Measurements from ENCODE around the gene HPS3.
A peak's percentile ranks its signal among the peaks of the same experiment; 100 is the strongest.
"Not testable (repeated sequence)": the region's sequence is repeated elsewhere in the genome, so short reads cannot be mapped to it uniquely, and the experiment has no call there.

The HPS3 gene
- 17.8 to 42.0 reads per million in 2 donors for total RNA-seq

- DNase-seq, result peak; percentile 67 to 90 (median 75)
Observed at GRCh38 chr3:149129326-149130205, at the start of gene HPS3. TSS of gene HPS3 (plus strand) at chr3:149129638. CDS start at chr3:149129724, 86 bp downstream.

- no peak for DNase-seq
Observed at GRCh38 chr3:149080011-149080698, 49.3 kb upstream of the HPS3 start.

- no peak for DNase-seq
Observed at GRCh38 chr3:149080699-149081091, 48.7 kb upstream of the HPS3 start.

- no peak for DNase-seq
Observed at GRCh38 chr3:149081772-149082171, 47.7 kb upstream of the HPS3 start.

- peak in 1 of 5 experiments; percentile 64 for DNase-seq
Observed at GRCh38 chr3:149085828-149086231, 43.6 kb upstream of the HPS3 start.

GRCh38 chr3:149086232-149086988 lies 43.0 kb upstream of the HPS3 start, which contains the start of gene HLTF:
TSS of gene HLTF (minus strand) at chr3:149086533. CDS start at chr3:149086336, 197 bp downstream.
- peak; percentile 76 to 98 (median 85) for DNase-seq

GRCh38 chr3:149087208-149087607 lies 42.2 kb upstream of the HPS3 start:
- DNase-seq, result no peak

- DNase-seq, result no peak
Observed at GRCh38 chr3:149089395-149089794, 40.0 kb upstream of the HPS3 start.

GRCh38 chr3:149090461-149090860 lies 39.0 kb upstream of the HPS3 start:
- no peak for DNase-seq

- no peak for DNase-seq
Observed at GRCh38 chr3:149090907-149091306, 38.5 kb upstream of the HPS3 start.

GRCh38 chr3:149091983-149092382 lies 37.5 kb upstream of the HPS3 start:
- no peak for DNase-seq

GRCh38 chr3:149095487-149095886 lies 34.0 kb upstream of the HPS3 start:
- DNase-seq, result no peak

- DNase-seq, result not testable (repeated sequence)
Observed at GRCh38 chr3:149097987-149098386, 31.5 kb upstream of the HPS3 start.

GRCh38 chr3:149101154-149101553 lies 28.3 kb upstream of the HPS3 start:
- DNase-seq, result no peak

GRCh38 chr3:149101641-149102040 lies 27.8 kb upstream of the HPS3 start:
- no peak for DNase-seq

GRCh38 chr3:149104484-149104883 lies 25.0 kb upstream of the HPS3 start:
- DNase-seq, result no peak

- DNase-seq, result no peak
Observed at GRCh38 chr3:149114458-149114857, 15.0 kb upstream of the HPS3 start.

GRCh38 chr3:149115114-149115513 lies 14.3 kb upstream of the HPS3 start:
- no peak for DNase-seq

- DNase-seq, result no peak
Observed at GRCh38 chr3:149118724-149119123, 10.7 kb upstream of the HPS3 start.

GRCh38 chr3:149119466-149119865 lies 10.0 kb upstream of the HPS3 start:
- no peak for DNase-seq

GRCh38 chr3:149120051-149120972 lies 9.1 kb upstream of the HPS3 start:
- DNase-seq, result peak in 2 of 5 experiments; percentile 29 to 71

Data from T-helper 2 cell (primary cell).